Lung (tissue), 12 donors: ENCODE measurements around the gene RAB3A. TPM values are rescaled to one million over a fixed set of nuclear protein-coding genes. Genes with fewer than 3 reads are reported as not detected.

Experiments
- ATAC-seq: fragments of 200-7000 bp; cut with Tn5 transposase; one replicate; pipeline ENCODE4 v1.9.1; 2020; ENCODE audit warnings: moderate number of reproducible peaks; ENCODE audit not compliant: insufficient read depth, low FRiP score
- DNase-seq, 3 donors: peaks; one replicate each; pipeline ENCODE4 v3.0.0-alpha.2; 2013 to 2017
- H3K27ac ChIP-seq, 2 donors: one replicate each; pipeline ENCODE4 v1.5.1; 2013; ENCODE audit warnings: mild to moderate bottlenecking in 2 of 2, moderate library complexity in 2 of 2, control low read depth in 1 of 2, inconsistent platforms in 1 of 2, low read depth in 1 of 2, low read length in 1 of 2
- H3K27me3 ChIP-seq, 3 donors: one replicate each; pipeline ENCODE4 v1.5.1; 2013; ENCODE audit warnings: low read length in 2 of 3; ENCODE audit not compliant: control insufficient read depth in 3 of 3, insufficient read depth in 3 of 3
- H3K36me3 ChIP-seq, 4 donors: one replicate each; pipeline ENCODE4 v1.5.1; 2013; ENCODE audit warnings: low read length in 4 of 4, mild to moderate bottlenecking in 1 of 4, moderate library complexity in 1 of 4; ENCODE audit not compliant: control insufficient read depth in 4 of 4, insufficient read depth in 4 of 4
- H3K4me1 ChIP-seq, 5 donors: one replicate each; pipeline ENCODE4 v1.5.1; 2013; ENCODE audit warnings: low read length in 5 of 5, mild to moderate bottlenecking in 2 of 5, moderate library complexity in 1 of 5; ENCODE audit not compliant: control insufficient read depth in 5 of 5, insufficient read depth in 5 of 5
- H3K4me3 ChIP-seq: one replicate; pipeline ENCODE4 v1.5.1; 2013; ENCODE audit warnings: mild to moderate bottlenecking, control low read depth, moderate library complexity
- H3K9ac ChIP-seq, 2 donors: one replicate each; pipeline ENCODE4 v1.5.1; 2013; ENCODE audit warnings: low read length in 2 of 2, control low read depth in 1 of 2; ENCODE audit not compliant: insufficient read depth in 1 of 2
- H3K9me3 ChIP-seq, 4 donors: one replicate each; pipeline ENCODE4 v1.5.1; 2013; ENCODE audit warnings: low read length in 3 of 4, mild to moderate bottlenecking in 1 of 4, moderate library complexity in 1 of 4; ENCODE audit not compliant: control insufficient read depth in 4 of 4, insufficient read depth in 3 of 4
- CTCF ChIP-seq: IDR thresholded peaks from 2 replicates; pipeline ENCODE4 v1.5.1; 2012; ENCODE audit warnings: mild to moderate bottlenecking; ENCODE audit errors: control extremely low read depth, extremely low read depth
- WGBS, 2 donors: extraction: QIAGEN DNeasy Blood & Tissue Kit; methylation state at CpG; one replicate each; pipeline ENCODE4 v1.1.7; 2013; 5-methylcytosine and 5-hydroxymethylcytosine counted together
- polyA plus RNA-seq, 2 donors: library from polyadenylated mRNA; stranded (reverse); fragments of 200-250 nt; gene quantifications; one replicate each; pipeline ENCODE4 v1.2.1, GENCODE V29; 2013
- total RNA-seq, 2 donors: library from RNA; depleted of rRNA in 1 of 2; stranded (reverse); fragments of >200 nt in 1 of 2; gene quantifications; one replicate each; pipeline ENCODE4 v1.2.1, GENCODE V29; 2014 to 2021
- donor health status: control.
- donor health status: control.
- donor health status: Bipolar disorder and iron deficiency.
- donor health status: healthy.
- donor health status: DM: yes; HTN: yes; CAD: no.

The RAB3A gene
- total and polyA plus RNA-seq, 4 donors: 1.1 to 6.7 (median 2.3) TPM

- H3K9me3 ChIP-seq: no peaks in the 10 kb centered on the region
- H3K9ac ChIP-seq: peak overlapping the region in 1 of 2 donors; percentile 43
- peak overlapping the region; percentile 77 for H3K4me3 ChIP-seq
- H3K4me1 ChIP-seq: peaks cover 0 to 20% (median 9%) of the 10 kb centered on the region in 5 donors
- DNase-seq (peak in 1 of 3 donors; percentile 34), ATAC-seq (no peak)
- TF ChIP-seq CTCF: no peak
- H3K27me3 ChIP-seq: no peaks in the 10 kb centered on the region
- WGBS, 2 donors: 3% methylated on average over 46 of the region's 46 CpGs
- peaks cover 0 to 23% (median 7%) of the 10 kb centered on the region in 4 donors for H3K36me3 ChIP-seq
- H3K27ac ChIP-seq: peak overlapping the region; percentile 84 to 87
These were observed 10.3 kb downstream of the RAB3A start for GRCh38 chr19:18193388-18194180.

- peak; percentile 100 for DNase-seq
- H3K9me3 ChIP-seq: no peaks in the 10 kb centered on the region
- peaks cover 0 to 18% (median 3%) of the 10 kb centered on the region in 4 donors for H3K36me3 ChIP-seq
- H3K4me1 ChIP-seq: peaks cover 0 to 20% (median 9%) of the 10 kb centered on the region in 5 donors
- H3K4me3 ChIP-seq: peak within 1 kb of the TSS; percentile 77
- H3K27ac ChIP-seq: peak within 1 kb of the TSS; percentile 94 to 97
- no peak for TF ChIP-seq CTCF
- WGBS, 2 donors: 0 to 1% methylated on average over 74 of the region's 74 CpGs
- no peaks in the 10 kb centered on the region for H3K27me3 ChIP-seq
- peak; percentile 95 for ATAC-seq
- H3K9ac ChIP-seq: peak within 1 kb of the TSS; percentile 7 to 98
These were observed 11.0 kb downstream of the RAB3A start, which contains the start of gene MPV17L2 for GRCh38 chr19:18192673-18193387. TSS of gene MPV17L2 (plus strand) at chr19:18193218. CDS start at chr19:18193282, 64 bp downstream.

GRCh38 chr19:18191640-18192062, 12.2 kb downstream of the RAB3A start:
- DNase-seq (no peak), ATAC-seq (no peak)
- Histone ChIP-seq H3K27me3 (no peaks in the 10 kb centered on the region), H3K27ac (peak overlapping the region; percentile 41 to 80), H3K36me3 (peaks cover 0 to 13% (median 2%) of the 10 kb centered on the region in 4 donors), H3K4me3 (no peak overlapping the region), H3K9ac (peak overlapping the region; percentile 7 to 98), H3K9me3 (no peaks in the 10 kb centered on the region), H3K4me1 (peaks cover 0 to 20% (median 9%) of the 10 kb centered on the region in 5 donors)
- TF ChIP-seq CTCF: no peak
- 61 to 78% methylated on average over 5 of the region's 5 CpGs for WGBS, 2 donors
